Activated CD4-positive, alpha-beta T cell treated with anti-CD3 and anti-CD28 coated beads, Interleukin-2, amount 50 U/mL, for 1 hour (primary cell): ENCODE measurements around the gene LARP4B.

Source experiments
- DNase-seq: peaks from one replicate; pipeline ENCODE4 v3.0.0-alpha.2; 2020

Gene LARP4B

DNA sequence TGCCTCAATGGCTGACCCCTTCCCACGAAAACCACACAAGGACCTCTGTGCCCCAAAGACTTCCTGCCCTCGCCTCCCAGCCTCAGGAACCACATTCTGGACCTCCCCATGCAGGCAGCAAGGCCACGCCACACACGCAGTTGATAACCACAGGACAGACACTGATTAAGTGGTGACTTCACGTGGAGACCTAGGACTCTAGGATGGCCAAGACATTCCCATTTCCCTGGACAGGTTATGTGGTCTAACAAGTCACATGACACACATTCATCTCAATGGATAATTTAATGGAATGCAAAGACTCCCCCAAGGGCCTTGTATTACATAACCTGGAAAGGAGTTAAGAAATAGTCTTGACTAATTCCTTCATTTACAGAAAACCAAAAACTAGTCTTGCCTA, 110.2 kb downstream of the LARP4B start:
- DNase-seq, result no peak

DNA sequence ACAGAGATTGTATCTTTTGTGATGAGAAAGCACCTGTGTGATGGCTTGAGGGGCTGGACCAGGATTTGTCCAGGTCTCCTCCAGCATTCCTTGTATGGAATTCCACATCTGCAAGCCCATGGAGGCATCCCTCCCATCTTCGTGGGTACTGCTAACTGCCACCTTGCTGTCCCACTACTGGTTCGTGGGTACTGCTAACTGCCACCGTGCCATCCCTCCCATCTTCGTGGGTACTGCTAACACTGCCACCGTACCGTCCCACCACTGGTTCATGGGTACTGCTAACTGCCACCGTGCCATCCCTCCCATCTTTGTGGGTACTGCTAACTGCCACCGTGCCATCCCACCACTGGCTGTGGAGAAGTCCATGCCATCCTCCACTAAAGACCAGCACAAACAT, 111.7 kb downstream of the LARP4B start:
- no peak for DNase-seq

DNA sequence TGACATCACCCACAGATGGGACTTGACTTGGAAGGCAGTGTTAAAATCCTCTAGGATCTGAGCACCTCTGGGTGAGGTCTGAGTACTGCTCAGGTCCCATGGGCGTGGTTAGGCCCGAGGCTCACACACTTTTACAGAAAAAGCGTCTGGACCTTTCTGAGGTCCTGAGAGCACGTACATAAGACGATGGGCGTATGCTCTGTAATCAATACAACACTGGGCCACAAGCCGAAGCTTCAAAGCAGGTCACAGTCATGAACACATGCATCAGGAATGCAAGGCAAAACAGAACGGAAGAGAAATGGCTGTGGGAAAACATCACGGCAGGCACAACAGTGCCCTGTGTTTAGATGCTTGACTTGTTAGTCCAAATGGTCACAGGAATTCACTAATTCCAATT, 112.2 kb downstream of the LARP4B start:
- no peak for DNase-seq

DNA sequence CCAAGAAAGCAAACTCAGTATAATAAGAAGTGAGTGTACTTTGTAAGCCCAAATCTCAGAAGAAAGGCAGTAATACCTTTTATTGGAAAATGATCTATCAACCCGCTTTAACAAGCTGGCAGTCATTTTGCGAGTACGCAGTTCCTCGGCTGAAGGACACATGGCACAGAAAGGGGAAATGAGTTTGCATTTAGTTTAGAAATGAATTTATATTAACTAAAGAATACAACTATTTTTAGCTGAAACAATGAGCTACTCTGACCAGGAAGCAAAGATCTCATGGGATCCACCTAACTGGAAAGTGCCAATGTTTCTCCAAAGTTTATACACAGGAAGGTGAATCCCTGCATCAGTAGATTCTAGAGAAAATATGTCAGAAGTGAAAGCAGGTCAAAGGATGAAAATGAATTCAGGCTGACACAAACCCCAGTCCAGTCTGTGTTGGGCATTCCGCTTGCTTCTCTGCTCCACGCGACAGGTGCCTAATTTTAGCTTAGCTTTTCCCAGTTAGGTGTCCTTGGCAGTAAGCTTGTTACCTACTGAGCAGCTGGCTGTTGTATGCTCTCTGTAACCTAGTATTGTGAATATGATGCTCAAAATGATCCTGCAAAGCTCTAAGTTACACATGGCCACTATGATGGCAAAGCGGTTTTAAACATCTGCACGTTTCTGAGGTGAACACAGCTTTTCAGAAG, 112.8 kb downstream of the LARP4B start:
- DNase-seq, result no peak

DNA sequence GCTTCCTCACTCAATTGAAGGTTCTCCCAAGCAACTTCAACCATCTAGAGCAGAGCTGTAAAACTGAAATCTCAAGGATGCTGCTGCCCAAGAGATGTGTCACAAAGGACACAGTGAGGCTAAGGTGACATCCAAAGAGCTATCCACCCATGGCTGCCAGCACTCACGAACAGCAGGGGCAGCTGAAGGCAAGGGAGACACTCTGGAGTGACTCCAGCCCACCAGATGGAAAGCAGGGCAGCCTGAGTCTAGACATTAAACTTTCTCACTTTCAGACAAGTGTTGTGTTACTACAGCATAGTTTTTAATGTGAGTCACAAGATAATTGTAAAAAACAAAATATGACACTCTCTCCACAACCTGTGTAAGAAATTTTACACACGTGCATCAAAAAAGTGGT, 113.5 kb downstream of the LARP4B start:
- DNase-seq, result no peak

DNA sequence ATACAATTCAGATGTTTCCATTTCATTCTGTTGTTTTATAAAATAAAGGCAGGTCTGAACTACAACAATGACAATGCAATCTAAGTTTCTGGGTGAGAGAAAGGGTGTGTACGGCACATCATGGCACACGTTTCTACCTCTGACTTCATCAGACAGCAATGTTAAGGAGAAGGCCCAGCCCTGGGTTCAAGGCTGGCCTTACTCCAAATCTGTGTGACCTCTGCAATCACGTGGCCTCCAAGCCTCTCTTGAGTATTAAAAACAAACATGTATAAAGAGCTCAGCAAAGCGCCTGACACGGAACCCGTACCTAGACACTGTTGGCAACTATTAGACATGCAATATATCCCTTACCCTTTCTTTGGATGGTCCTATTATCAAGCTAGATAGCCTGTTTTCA, 114.1 kb downstream of the LARP4B start:
- DNase-seq, result no peak

DNA sequence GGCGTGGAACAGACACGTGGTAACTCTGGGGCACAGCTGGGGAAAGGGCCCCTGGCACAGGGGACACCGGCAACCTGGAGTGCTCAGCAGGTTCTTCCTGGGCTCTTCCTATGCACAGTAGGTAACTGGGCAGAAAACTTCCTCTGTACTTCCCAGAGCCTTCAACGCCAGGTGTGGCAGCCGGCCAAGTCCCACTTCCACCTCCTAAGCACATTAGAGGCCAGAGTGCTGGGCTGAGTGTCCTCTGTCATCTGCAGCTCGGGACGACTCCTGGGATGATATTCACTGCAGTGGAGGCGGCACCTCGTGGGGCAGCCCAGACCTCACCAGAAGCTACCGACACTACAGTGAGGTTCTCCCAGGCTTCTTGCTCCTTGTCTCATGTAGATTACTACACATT, 114.5 kb downstream of the LARP4B start:
- no peak for DNase-seq

DNA sequence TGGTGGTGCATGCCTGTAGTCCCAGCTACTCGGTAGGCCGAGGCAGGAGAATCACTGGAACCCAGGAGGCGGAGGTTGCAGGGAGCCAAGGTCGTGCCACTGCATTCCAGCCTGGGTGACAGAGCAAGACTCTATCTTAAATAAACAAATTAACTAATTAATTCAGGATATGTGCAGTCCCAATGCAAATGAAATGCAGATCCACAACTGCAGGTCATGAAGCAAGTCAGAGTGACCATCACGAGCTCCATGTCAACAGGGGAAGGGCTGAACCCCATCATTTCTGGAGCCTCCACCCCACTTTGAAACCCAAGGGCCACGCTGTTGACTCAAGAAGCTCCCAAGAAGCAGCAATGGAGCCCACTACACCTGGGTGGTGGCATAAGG, 115.4 kb downstream of the LARP4B start:
- no peak for DNase-seq

DNA sequence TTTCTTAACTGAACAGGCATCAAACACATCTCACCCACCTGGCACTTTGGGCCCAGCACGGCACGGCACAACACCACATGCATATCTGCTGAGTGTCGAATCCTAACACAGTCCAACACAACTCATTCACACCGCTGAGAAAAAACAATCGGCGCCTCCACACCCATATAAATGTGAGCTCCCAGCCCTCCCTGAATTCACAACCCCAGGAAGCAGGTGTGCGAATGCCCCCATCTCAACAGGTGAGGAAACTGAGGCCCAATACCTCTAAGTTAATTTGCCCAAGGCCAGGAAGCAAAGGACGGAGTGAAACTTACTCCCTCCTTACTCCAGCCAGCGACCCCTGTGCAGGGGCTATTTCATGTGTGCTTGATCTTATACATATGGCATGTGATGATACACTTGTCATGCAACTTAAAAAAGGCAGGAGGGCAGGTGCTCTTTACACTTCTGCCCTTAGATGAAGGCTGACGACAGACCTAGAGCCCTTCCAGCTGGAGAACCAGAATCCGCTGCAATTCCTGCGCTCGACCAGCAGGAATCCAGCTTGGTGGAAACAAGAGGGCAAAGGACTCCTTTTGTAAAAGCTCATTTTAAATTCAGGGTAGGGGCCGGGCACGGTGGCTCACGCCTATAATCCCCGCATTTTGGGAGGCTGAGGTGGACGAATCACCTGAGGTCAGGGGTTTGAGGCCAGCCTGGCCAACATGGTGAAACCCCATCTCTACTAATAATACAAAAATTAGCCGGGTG, 116.0 kb downstream of the LARP4B start:
- DNase-seq, result no peak

DNA sequence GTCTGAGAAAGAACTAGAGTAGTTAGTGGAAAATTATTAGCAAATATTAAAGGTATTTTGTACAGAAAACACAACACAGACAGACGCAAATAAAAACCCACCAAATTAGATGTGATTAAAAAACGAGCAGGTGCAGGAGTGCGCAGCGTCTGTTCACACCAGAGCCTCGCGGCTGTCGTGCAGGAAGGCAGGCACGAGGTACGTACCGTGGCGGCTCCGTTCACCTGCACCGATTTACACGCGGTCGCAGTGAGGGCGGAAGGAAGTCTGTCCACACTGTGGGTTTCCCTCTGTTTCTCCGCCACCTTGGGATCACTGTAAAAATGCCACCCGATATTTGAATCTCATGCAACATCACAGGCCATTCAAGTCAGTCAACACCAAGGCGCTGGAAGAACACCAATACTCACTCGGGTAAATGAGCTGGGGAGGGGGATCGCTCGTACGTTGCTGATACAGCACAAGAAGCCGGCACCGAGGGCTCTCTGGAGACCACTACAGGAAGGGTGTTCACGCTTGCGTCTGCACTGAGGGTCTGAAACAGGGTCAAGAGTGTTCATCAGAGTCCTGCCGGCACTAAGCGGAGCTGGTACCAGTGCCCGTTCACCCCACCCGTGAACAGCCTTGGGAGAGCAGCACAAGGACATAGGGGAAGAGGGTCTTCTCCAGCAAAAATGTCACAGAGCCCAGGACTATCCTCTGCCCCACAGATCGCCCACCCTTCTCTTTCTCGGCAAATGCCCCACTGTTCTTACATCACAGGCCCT, 116.8 kb downstream of the LARP4B start:
- no peak for DNase-seq

DNA sequence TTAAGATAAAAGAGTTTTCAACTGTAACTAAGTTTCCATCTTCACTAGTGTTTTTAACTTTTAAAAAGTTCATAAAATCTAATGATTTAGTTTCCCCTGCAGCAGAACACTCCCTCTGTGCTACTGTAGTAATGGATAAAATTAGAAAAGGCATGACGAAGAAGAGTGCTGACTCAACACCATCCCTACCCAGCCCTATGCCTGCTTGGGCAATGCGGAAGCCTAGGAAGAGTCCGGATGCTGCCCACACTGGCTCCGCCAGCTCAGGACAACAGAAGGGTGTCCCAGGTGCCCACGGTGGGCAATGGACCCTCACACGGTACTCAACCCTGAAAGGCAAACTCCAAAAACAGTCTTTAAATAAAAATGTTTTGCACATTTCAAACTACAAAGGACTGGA, 118.2 kb downstream of the LARP4B start:
- no peak for DNase-seq

DNA sequence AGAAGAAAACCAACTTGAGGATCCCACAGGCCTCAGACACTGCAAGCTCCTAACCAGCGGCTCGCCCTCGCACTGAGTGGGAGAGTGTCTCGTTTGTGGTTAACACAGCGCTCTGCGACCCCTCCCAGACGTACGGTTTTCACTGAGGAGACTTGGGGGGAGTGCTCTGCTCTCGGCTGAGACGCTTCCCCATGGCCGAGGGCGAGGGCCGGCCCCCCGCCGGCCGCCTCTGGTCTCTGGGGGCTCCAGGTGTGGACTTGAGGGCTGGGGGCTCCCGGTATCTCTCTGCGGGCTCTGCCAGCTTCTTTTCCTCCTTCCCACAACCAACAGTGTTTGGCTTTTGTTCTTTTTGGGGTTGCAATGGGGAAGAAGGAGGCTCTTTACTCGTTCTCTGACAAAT, 118.7 kb downstream of the LARP4B start:
- no peak for DNase-seq

DNA sequence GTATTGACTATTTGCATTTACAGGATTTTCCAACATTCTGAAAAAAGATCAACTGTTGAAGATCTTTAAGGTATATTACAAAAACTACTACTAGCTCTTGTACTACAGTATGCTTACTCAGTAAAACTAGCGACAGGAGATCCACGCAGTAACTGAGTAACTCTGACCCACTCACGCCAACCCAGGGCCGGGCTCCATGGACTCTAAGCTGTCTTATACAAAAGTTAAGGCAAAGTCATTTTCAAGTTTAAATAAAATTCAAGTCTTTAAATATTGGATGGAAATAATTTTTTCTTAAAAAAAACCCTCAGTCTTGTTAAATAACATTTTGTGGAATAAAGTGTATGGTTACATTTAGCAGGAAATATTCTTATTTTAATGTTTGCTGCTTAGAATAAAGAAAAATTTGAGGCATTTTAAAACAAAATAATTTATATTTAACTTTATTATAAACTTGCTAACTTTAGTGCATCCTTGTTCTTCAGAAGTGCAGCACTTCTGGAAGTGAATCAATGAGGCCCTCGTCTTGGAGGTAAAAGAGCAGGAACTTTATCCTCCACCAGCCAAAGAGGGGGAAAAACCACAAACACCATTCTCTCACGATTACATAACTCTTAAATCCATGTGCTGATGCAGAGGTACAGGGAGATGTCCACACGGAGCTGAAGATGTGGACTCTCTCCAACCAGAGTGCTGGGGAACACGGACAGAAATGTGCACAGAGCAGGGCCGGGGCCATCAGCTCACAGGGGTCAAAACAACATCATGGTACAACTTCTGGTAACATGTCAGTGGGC, 119.9 kb downstream of the LARP4B start:
- no peak for DNase-seq

DNA sequence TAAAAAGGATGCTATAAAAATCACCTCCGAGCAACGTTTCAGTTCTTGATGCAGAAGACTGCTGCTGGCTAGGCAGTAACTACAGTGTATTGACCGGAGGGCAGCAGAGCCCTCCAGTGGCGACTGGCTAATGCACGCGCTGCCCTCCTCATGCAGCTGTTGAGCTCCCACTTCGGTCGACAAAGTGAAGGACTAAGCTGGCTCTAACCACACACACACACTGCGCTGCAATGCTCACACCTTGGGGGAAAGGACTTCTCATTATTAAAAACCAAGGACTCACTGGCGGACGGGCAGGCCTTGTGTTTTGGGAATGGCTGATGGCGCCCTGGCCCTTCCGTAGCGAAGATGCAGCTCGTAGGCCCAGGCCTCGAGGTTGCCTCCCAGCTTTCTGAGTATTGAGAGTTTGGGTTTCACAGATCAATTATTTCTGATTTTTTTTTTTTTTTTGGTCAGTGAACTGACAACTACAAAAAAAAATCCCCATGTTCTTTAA, 121.1 kb downstream of the LARP4B start:
- DNase-seq, result no peak

DNA sequence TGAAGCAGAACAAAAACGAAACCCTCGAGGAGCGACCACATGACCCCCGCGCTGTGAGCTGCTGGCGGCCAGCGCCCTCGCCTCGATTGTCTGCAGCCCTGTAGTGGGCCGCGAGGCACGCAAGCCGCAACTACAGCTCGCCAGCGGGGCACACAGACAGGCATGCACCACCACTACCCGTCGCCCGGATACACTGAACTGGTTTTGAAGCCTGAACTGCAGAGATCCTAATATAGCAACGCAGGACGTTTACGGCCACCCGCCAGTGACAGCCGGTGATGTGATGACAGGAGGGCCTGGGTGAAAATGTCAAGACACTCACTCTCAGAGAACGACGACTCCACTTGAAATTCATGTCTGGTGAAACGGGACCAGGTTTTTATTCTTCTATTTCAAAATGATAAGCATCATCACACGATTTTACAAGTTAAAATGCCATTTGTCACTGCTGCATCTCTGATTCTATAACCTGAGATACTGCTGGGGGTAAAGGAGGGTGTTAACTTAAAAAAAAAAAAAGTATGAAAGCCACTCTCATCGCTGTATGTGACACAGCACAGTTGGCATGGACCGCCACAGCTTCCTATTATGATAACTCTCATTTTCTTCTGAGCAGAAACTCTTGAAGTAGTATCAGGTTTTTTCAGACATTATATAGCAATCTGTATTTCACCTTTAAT, 121.7 kb downstream of the LARP4B start:
- DNase-seq, result no peak

DNA sequence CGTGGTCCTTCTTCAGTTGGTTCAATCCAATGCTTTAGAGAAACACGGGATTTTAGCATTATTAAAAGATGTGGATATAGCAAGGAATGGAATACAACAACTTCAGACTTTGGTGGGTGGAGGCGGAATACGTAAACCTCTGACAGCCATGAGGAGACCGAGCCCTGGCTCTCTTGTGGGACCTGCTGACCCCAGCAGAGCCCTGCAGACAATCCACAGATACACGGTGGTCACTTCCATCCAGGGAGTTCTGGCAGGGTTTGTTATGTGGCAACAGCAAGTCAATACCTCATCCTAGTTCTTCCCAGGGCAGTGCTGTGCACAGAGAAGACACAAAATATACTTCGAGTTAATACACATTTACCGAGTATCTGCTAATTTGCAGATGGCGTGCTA, 123.5 kb downstream of the LARP4B start:
- no peak for DNase-seq

DNA sequence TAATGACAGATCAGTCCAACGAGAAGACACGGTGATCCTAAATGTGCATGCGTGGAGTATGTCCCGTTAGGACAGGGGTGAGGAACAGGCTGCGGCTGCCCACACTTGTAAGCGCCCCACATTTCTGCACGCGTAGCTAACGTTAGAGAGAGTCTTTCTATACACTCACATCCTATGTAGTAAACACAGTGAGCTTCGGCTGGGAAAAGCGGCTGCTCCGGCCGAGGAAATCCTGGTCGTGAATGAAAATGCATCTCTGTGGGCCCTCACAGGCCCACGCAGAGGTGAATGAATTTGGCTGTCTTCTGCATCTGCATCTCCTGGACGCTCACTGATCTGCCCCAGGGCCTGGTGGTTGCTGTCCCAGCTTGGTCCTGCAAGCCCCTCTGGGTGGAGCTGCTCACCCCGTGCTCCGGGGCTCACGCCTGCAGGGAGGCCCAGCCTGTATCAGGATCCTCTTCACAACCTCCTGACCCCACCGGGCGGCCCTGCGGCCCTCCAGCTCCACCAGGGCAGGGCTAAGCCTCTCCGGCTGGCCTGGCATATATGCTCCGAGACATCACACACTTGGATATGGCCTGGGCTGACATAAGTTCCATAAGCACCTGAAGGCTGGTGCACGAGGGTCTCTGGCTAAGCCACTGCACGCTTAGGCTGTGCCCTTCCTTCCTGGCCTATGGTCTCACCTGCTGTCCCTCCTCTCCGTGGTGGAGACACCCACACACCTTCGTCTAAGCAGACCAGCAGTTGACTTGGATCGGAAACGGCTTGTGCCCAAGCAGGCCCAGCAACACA, 124.1 kb downstream of the LARP4B start:
- DNase-seq, result no peak

DNA sequence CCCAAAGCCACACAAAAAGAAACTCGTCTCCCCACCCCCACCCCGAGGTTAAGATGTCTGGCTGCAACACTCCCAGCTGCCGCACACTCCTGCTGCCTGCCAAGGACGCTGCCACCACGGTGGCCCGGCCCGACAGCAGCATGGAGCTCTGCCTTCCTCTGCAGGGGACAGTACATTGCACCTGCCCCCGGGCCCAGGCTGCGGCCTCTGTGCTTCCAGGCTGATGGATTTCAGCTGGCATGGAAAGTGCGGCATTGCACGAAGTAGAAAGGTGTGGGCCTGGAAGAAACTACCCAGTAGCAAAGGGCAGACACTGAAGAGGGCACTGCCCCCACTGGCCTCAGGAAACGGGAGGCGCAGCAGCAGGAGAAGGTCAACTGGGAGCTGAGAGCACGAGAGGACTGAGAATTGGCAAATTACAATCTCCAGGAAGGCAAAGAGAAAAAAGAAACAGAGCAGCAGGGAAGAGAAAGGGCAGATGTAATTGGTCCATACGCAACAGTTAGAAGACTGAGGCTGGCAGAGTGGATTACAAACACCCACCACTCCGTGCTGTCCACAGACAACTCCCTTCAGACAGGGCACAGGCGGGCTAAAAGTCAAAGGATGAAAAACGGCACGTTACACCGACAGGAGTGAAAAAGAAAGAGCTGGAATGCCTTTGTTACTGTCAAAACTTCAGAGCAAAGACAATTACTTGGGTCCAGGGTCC, 124.9 kb downstream of the LARP4B start:
- DNase-seq, result no peak

DNA sequence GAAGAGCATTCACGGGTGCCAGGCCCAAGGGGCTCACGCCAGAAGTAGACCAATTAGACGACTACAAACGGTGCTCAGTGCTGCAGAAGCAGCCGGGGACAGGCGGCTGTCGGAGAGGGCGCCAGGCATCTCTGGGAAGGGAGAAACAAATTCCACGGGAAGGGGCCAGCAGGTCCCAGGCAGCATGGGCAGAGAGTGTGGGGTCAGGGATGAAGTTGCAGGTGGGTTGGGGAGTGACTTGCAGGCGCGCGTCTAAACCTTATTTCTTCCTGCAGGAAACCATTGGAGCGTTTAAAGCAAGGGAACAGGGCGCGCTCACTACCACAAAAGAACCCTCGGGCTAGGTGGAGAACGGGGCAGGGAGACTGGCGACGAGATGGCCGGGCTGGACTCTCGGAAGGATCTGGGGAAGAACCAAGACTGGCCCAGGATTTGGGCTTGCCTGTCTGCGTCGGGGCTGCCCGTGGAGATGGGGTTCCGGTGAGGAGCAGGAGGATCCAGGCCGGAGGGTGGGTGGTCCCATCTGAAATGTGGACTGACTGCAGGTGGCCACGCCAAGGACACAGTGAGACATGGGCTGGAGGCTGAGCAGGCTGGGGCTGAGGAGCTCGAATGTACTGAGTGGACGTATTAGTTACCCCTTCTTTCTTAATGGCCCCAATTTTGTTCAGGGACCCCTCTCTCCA, 125.7 kb downstream of the LARP4B start:
- DNase-seq, result no peak
